Neural crest cell (in vitro differentiated cells): ENCODE measurements around the gene ZNF710. TPM values are rescaled to one million over a fixed set of nuclear protein-coding genes. Genes with fewer than 3 reads are reported as not detected.

Source experiments
- DNase-seq: peaks from one replicate; pipeline ENCODE4 v3.0.0; 2021; ENCODE audit warnings: low read depth, mixed read lengths, low spot score
- H3K27ac Mint-ChIP-seq: one replicate; pipeline ENCODE4 v1.8.0; 2021; ENCODE audit warnings: mild to moderate bottlenecking, mixed read lengths; ENCODE audit not compliant: unreplicated experiment
- H3K27me3 Mint-ChIP-seq: 2 replicates; pipeline ENCODE4 v1.8.0; 2021; ENCODE audit warnings: low read depth, mild to moderate bottlenecking, mixed read lengths
- H3K36me3 Mint-ChIP-seq: 2 replicates; pipeline ENCODE4 v1.8.0; 2021; ENCODE audit warnings: low read depth, mild to moderate bottlenecking, mixed read lengths
- H3K4me1 Mint-ChIP-seq: 2 replicates; pipeline ENCODE4 v1.8.0; 2021; ENCODE audit warnings: mixed read lengths
- H3K4me3 Mint-ChIP-seq: one replicate; pipeline ENCODE4 v1.8.0; 2021; ENCODE audit warnings: mild to moderate bottlenecking, mixed read lengths
- H3K9me3 Mint-ChIP-seq: 2 replicates; pipeline ENCODE4 v1.8.0; 2021; ENCODE audit warnings: mixed read lengths
- total RNA-seq: library from RNA; stranded (reverse); gene quantifications from 2 replicates; pipeline ENCODE4 v1.2.1, GENCODE V29; 2021
- TF ChIP-seq, protein P1 (sequence below): fragments of 200-600 bp; sonication (generic); conservative IDR thresholded peaks from 2 replicates; pipeline ENCODE4 v1.5.0; 2021; ENCODE audit warnings: antibody characterized with exemption, mild to moderate bottlenecking

ZNF710 gene
- total RNA-seq, 1 donor from 2014 or later = 64.4 TPM

DNA sequence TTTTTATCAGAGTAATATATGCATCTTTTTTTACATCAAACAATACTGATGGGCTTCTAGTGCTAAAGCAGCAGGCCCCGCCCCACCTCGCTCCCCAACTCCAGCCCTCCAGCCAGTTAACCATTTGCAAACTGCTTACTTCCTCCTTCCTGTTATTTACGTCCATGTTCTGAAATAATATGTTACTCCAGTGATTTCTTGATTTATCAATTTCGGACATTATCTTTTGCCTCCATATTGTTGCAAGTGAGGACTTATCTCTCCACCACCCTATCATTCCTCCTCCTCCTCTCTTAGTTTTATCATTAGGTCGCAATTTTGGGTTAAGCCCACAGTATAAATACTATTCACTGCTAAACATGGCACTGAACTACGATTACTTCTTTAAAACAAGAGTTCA is 39.5 kb downstream of the ZNF710 start:
- H3K36me3 Mint-ChIP-seq = no peaks in the 10 kb centered on the region
- peaks cover 90% of the 10 kb centered on the region for H3K4me1 Mint-ChIP-seq
- TF ChIP-seq, protein P1, sequence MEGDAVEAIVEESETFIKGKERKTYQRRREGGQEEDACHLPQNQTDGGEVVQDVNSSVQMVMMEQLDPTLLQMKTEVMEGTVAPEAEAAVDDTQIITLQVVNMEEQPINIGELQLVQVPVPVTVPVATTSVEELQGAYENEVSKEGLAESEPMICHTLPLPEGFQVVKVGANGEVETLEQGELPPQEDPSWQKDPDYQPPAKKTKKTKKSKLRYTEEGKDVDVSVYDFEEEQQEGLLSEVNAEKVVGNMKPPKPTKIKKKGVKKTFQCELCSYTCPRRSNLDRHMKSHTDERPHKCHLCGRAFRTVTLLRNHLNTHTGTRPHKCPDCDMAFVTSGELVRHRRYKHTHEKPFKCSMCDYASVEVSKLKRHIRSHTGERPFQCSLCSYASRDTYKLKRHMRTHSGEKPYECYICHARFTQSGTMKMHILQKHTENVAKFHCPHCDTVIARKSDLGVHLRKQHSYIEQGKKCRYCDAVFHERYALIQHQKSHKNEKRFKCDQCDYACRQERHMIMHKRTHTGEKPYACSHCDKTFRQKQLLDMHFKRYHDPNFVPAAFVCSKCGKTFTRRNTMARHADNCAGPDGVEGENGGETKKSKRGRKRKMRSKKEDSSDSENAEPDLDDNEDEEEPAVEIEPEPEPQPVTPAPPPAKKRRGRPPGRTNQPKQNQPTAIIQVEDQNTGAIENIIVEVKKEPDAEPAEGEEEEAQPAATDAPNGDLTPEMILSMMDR = no peak
- peak overlapping the region; percentile 0 for H3K4me3 Mint-ChIP-seq
- H3K27me3 Mint-ChIP-seq = no peaks in the 10 kb centered on the region
- peak overlapping the region; percentile 13 for H3K27ac Mint-ChIP-seq
- no peaks in the 10 kb centered on the region for H3K9me3 Mint-ChIP-seq
- DNase-seq = no peak

DNA sequence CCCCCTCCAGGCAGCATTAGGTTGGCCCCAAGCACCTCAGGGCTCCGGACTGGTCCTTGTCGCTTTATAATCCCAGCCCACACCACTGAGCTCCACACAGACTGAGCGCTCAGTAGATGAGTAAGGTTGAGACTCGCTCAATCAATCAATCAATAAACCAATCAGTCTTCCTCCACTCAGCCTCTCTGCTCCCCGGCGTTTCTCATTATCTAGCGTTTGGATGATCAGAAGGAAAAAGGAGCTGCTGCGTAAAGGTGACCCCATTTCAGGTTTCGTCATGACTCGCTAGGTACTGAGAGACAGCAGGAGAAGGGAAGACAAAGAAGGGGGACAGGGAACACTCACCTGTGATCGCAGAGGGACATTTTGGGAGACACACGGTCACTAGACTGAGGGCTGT is 41.2 kb downstream of the ZNF710 start:
- Mint-ChIP-seq H3K4me1 (peaks cover 78% of the 10 kb centered on the region), H3K27ac (peak overlapping the region; percentile 94), H3K4me3 (peak overlapping the region; percentile 36), H3K9me3 (no peaks in the 10 kb centered on the region), H3K36me3 (no peaks in the 10 kb centered on the region), H3K27me3 (no peaks in the 10 kb centered on the region)
- TF ChIP-seq, protein P1 = no peak
- DNase-seq = no peak

DNA sequence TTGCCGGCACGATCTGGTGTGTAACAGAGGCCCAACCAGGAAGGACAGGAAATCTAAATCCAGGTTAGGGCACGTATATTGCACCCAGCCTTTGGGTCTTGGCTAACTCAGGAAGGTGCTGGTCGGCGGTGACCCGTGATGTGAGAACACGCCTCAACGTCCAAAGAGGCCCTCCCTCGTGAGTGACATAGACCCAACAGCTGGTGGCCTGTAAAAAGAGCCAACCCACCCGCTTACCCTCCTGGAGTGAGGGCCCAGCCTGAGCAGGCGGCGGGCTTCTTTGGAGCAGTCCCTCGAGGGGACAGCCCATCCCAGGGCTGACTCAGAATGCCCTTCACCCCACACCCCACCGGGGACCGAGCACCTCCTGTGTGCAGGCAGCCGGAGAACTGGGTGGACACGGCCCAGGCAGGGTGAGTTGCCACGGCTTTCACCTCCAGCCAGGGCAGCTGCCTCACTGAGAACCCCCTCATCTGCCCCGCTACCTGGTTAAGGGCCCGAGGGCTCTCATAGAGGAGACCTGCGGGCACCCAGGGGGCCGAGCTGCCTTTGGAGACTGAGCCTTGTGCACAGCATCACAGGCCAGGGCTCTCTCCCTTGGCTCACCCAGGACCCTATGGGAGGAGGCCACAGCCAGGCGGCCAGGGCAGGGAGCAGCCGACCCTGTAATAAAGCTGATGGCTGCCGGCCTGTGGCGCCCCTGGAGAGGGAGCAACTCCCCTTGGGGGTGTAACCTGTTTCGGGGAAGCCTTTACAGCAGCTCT is 41.8 kb downstream of the ZNF710 start:
- no peaks in the 10 kb centered on the region for H3K27me3 Mint-ChIP-seq
- peak overlapping the region; percentile 71 for H3K4me3 Mint-ChIP-seq
- TF ChIP-seq, protein P1 = no peak
- no peaks in the 10 kb centered on the region for H3K36me3 Mint-ChIP-seq
- peak; percentile 44 for DNase-seq
- H3K4me1 Mint-ChIP-seq = peaks cover 72% of the 10 kb centered on the region
- peak overlapping the region; percentile 96 for H3K27ac Mint-ChIP-seq
- no peaks in the 10 kb centered on the region for H3K9me3 Mint-ChIP-seq

DNA sequence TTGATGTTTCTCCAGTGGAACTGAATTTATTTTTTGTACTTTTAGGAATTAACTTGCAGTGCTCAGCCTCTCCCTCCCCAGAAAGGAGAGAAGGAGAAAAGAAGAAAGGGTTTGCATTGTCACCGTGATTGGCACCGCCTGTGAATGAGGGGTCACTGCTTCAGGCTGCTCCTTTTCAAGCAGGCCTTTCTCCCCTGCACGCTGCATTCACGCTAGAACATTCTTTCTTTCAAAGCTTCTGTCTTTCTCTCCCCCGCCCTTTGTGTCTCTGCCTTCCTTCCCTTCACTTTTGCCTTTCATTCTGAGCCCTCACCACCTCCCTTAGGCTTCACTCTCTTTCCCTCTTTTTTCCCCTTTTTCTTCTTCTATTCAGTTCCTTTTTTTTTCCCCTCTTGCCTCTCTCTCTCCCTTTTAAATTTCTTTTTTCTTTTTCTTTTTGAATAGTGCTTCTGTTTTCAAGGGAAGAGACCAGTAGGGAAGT is 42.4 kb downstream of the ZNF710 start:
- Mint-ChIP-seq H3K27ac (peak overlapping the region; percentile 96), H3K36me3 (no peaks in the 10 kb centered on the region), H3K27me3 (no peaks in the 10 kb centered on the region), H3K4me1 (peaks cover 66% of the 10 kb centered on the region), H3K4me3 (peak overlapping the region; percentile 71), H3K9me3 (no peaks in the 10 kb centered on the region)
- no peak for DNase-seq
- TF ChIP-seq, protein P1 = no peak

- DNase-seq = no peak
- Mint-ChIP-seq H3K4me3 (no peak overlapping the region), H3K27me3 (no peaks in the 10 kb centered on the region), H3K36me3 (no peaks in the 10 kb centered on the region), H3K4me1 (peaks cover 70% of the 10 kb centered on the region), H3K27ac (peak overlapping the region; percentile 96), H3K9me3 (no peaks in the 10 kb centered on the region)
- TF ChIP-seq, protein P1 = no peak
Measured at GRCh38 chr15:90044191-90044590, 43.1 kb downstream of the ZNF710 start.
